Measurements from ENCODE around the gene UNC79.
"Not testable (repeated sequence)": the region's sequence is repeated elsewhere in the genome, so short reads cannot be mapped to it uniquely, and the experiment has no call there.

Gene UNC79

GRCh38 chr14:93496856-93497741 is 66.4 kb downstream of the UNC79 start:
- DNase-seq: no peak

GRCh38 chr14:93510056-93510455 is 79.3 kb downstream of the UNC79 start:
- DNase-seq: no peak

GRCh38 chr14:93511001-93511400 is 80.3 kb downstream of the UNC79 start:
- no peak for DNase-seq

GRCh38 chr14:93520053-93520607 is 89.4 kb downstream of the UNC79 start:
- no peak for DNase-seq

GRCh38 chr14:93522221-93522620 is 91.5 kb downstream of the UNC79 start:
- DNase-seq: no peak

GRCh38 chr14:93525216-93525615 is 94.5 kb downstream of the UNC79 start:
- DNase-seq: not testable (repeated sequence)

- no peak for DNase-seq
Observed at GRCh38 chr14:93525696-93526451, 95.1 kb downstream of the UNC79 start.

- no peak for DNase-seq
Observed at GRCh38 chr14:93527203-93527607, 96.5 kb downstream of the UNC79 start.

GRCh38 chr14:93528884-93529558 is 98.3 kb downstream of the UNC79 start:
- no peak for DNase-seq

- no peak for DNase-seq
Observed at GRCh38 chr14:93531644-93532043, 100.9 kb downstream of the UNC79 start.

- DNase-seq: no peak
Observed at GRCh38 chr14:93532541-93532940, 101.8 kb downstream of the UNC79 start.

GRCh38 chr14:93533437-93533836 is 102.7 kb downstream of the UNC79 start:
- no peak for DNase-seq

- no peak for DNase-seq
Observed at GRCh38 chr14:93533842-93534241, 103.1 kb downstream of the UNC79 start.

GRCh38 chr14:93535537-93535936 is 104.8 kb downstream of the UNC79 start:
- DNase-seq: no peak

GRCh38 chr14:93536945-93537344 is 106.2 kb downstream of the UNC79 start:
- DNase-seq: no peak

- DNase-seq: no peak
Observed at GRCh38 chr14:93537951-93538350, 107.2 kb downstream of the UNC79 start.

- no peak for DNase-seq
Observed at GRCh38 chr14:93538413-93538812, 107.7 kb downstream of the UNC79 start.

- no peak for DNase-seq
Observed at GRCh38 chr14:93540235-93540634, 109.5 kb downstream of the UNC79 start.

GRCh38 chr14:93543766-93544165 is 113.0 kb downstream of the UNC79 start:
- no peak for DNase-seq

GRCh38 chr14:93544212-93544611 is 113.5 kb downstream of the UNC79 start:
- DNase-seq: no peak

GRCh38 chr14:93546642-93547041 is 115.9 kb downstream of the UNC79 start:
- no peak for DNase-seq

- DNase-seq: no peak
Observed at GRCh38 chr14:93548102-93548843, 117.5 kb downstream of the UNC79 start.
